ENCODE measurements around the gene SULT1A1.

DNA sequence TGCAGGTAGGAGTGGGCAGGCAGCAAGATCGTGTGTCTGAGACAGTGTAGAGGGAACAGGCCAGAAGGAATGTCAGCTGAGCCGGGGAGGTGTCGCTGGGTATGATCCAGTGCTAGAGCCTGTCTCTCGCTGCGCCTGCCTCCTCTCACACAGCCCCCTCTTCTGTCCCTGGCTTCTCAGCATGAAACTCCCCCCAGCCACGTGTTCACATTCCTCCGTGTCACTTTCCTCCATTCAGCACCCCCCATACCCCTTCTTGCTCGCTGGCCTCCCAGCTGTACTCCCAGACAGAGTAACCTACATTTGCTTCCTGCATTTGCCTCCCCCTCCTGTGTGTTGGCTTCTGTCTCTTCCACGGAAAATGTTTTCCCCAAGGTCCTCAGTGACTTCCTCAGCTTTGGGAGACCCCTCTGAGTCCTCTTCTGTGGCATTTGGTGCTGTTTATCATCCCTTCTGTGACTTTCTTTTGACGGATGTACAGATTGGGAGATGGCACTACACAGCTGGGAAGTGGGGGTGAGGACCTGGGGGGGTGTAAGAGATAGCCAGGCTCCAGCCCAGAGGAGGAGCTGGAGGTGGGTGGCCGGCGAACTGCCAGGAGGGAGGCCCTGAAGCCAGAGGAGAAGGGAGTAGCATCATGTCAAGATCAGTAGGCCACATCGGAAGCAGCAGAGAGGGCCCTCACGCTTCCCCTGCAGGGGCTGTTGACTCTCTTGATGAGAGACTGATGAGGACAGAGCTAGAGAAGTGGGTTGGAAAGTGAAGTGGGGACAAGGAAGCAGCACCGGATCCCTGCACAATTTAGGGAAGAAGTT is 36.9 kb downstream of the SULT1A1 start:
- no peak for TF ChIP-seq EZH2 (IDR thresholded peaks at IDR 0.05; ENCODE audit: borderline replicate concordance)
- TF ChIP-seq, protein P1, sequence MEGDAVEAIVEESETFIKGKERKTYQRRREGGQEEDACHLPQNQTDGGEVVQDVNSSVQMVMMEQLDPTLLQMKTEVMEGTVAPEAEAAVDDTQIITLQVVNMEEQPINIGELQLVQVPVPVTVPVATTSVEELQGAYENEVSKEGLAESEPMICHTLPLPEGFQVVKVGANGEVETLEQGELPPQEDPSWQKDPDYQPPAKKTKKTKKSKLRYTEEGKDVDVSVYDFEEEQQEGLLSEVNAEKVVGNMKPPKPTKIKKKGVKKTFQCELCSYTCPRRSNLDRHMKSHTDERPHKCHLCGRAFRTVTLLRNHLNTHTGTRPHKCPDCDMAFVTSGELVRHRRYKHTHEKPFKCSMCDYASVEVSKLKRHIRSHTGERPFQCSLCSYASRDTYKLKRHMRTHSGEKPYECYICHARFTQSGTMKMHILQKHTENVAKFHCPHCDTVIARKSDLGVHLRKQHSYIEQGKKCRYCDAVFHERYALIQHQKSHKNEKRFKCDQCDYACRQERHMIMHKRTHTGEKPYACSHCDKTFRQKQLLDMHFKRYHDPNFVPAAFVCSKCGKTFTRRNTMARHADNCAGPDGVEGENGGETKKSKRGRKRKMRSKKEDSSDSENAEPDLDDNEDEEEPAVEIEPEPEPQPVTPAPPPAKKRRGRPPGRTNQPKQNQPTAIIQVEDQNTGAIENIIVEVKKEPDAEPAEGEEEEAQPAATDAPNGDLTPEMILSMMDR (IDR thresholded peaks at IDR 0.05; ENCODE audit: poor library complexity): no peak

Data from hepatocyte (in vitro differentiated cells).